Stimulated activated CD4-positive, alpha-beta T cell treated with anti-CD3 and anti-CD28 coated beads, Interleukin-15, amount 100 ng/mL, for 1 hour (primary cell): Measurements from ENCODE around the gene KNCN.

ENCODE experiments used
- DNase-seq, 2 donors: peaks; one replicate each; pipeline ENCODE4 v3.0.0-alpha.2; 2020; ENCODE audit warnings: low read depth in 1 of 2, low spot score in 1 of 2

KNCN gene

GRCh38 chr1:46506470-46507219 is 44.8 kb downstream of the KNCN start:
- no peak for DNase-seq

GRCh38 chr1:46503421-46503820 is 48.0 kb downstream of the KNCN start:
- DNase-seq = no peak

GRCh38 chr1:46501528-46501927 is 49.9 kb downstream of the KNCN start:
- no peak for DNase-seq

GRCh38 chr1:46497665-46498064 is 53.8 kb downstream of the KNCN start:
- DNase-seq = no peak

- no peak for DNase-seq
Observed at GRCh38 chr1:46497020-46497419, 54.4 kb downstream of the KNCN start.

- no peak for DNase-seq
Observed at GRCh38 chr1:46496505-46496904, 54.9 kb downstream of the KNCN start.

GRCh38 chr1:46495778-46496177 is 55.7 kb downstream of the KNCN start:
- DNase-seq = no peak
